GM12891 (cell line): ENCODE results near the gene GRAMD2A.

Source experiments
- POLR2AphosphoS5 ChIP-seq: IDR thresholded peaks from 2 replicates; pipeline ENCODE4 v1.6.1; 2011; ENCODE audit warnings: low read depth, low read length, control low read depth
- SPI1 ChIP-seq: IDR thresholded peaks from 2 replicates; pipeline ENCODE4 v1.6.1; 2011; ENCODE audit warnings: low read depth, low read length, control low read depth

- no peak for TF ChIP-seq POLR2AphosphoS5
- TF ChIP-seq SPI1: no peak
Observed at GRCh38 chr15:72197460-72198355, at the start of gene GRAMD2A.
